Measurements from ENCODE around the gene MATN4. TPM values are rescaled to one million over a fixed set of nuclear protein-coding genes. Genes with fewer than 3 reads are reported as not detected.
A peak's percentile ranks its signal among the peaks of the same experiment; 100 is the strongest.
"Not testable (repeated sequence)": the region's sequence is repeated elsewhere in the genome, so short reads cannot be mapped to it uniquely, and the experiment has no call there.

Gene MATN4
- total and polyA plus RNA-seq, 7 donors: not detected

DNA sequence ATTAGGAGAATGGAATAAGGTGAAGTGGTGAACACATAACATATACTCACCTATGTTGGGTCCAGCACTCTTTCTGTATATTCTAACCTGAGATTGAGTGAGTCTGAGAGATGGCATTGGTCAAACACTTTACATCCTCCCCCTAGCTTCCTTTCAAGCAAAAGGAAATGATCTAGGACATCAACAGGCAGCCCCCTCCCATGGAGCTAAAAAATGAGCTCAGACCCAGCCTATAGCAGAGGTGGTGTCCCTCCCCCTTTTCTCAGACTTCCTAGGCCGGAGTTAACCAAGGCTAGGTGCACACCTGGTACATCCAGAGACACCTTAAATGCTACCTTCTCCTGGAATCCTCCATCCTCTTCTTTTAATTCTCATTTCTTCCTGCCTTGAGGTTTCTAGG, 45.6 kb upstream of the MATN4 start:
- no peak for DNase-seq
- intact Hi-C loops (cut with DNase I): loop anchor here in 1 of 2 donors (10.0 kb wide), 1 partner anchor 441 kb away; the partner anchor contains the start of genes DNTTIP1 and WFDC3
- no peaks in the 10 kb centered on the region for H3K27me3 ChIP-seq (ENCODE audit: insufficient read depth in 3 of 3, low read length in 2 of 3)
- ATAC-seq: no peak
- 79 to 91% (median 85%) methylated on average over 1 of the region's 1 CpG for WGBS, 3 donors
- peaks cover 40% of the 10 kb centered on the region for H3K4me1 ChIP-seq
- no peaks in the 10 kb centered on the region for H3K9me3 ChIP-seq
- H3K36me3 ChIP-seq (ENCODE audit: insufficient read depth in 1 of 2, low read depth in 1 of 2): no peaks in the 10 kb centered on the region
- H3K4me3 ChIP-seq: no peak overlapping the region
- peak overlapping the region; percentile 90 for H3K27ac ChIP-seq
- TF ChIP-seq, protein P1, sequence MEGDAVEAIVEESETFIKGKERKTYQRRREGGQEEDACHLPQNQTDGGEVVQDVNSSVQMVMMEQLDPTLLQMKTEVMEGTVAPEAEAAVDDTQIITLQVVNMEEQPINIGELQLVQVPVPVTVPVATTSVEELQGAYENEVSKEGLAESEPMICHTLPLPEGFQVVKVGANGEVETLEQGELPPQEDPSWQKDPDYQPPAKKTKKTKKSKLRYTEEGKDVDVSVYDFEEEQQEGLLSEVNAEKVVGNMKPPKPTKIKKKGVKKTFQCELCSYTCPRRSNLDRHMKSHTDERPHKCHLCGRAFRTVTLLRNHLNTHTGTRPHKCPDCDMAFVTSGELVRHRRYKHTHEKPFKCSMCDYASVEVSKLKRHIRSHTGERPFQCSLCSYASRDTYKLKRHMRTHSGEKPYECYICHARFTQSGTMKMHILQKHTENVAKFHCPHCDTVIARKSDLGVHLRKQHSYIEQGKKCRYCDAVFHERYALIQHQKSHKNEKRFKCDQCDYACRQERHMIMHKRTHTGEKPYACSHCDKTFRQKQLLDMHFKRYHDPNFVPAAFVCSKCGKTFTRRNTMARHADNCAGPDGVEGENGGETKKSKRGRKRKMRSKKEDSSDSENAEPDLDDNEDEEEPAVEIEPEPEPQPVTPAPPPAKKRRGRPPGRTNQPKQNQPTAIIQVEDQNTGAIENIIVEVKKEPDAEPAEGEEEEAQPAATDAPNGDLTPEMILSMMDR (IDR thresholded peaks at IDR 0.05): no peak

DNA sequence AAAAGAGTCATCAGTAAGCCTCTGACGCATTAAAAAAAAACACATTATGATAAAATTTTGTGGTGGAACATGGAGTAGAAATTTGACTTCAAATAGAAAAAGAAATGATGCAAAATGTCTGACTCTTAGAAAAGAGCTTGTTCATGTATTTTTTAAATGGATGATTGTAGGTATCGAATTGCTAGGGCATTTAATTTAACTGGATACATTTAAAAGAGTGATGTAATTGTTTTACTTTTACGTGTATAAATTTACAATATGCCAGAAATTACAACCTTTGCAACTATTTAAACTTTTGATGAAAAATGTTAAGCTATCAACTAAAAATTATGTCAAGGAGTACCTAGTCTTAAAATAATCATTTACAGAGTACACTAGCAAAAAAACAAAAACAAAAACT, 44.6 kb upstream of the MATN4 start:
- Histone ChIP-seq H3K27ac (no peak overlapping the region), H3K4me1 (peaks cover 35% of the 10 kb centered on the region), H3K27me3 (ENCODE audit: insufficient read depth in 3 of 3, low read length in 2 of 3) (no peaks in the 10 kb centered on the region), H3K9me3 (no peaks in the 10 kb centered on the region), H3K4me3 (no peak overlapping the region), H3K36me3 (ENCODE audit: insufficient read depth in 1 of 2, low read depth in 1 of 2) (no peaks in the 10 kb centered on the region)
- ATAC-seq (no peak), DNase-seq (no peak)
- intact Hi-C loops (cut with DNase I): loop anchor here in 1 of 2 donors (10.0 kb wide), 1 partner anchor 442 kb away; the partner anchor contains the start of genes DNTTIP1 and WFDC3
- 83 to 89% (median 86%) methylated on average over 3 of the region's 3 CpGs for WGBS, 3 donors
- TF ChIP-seq, protein P1 (IDR thresholded peaks at IDR 0.05): no peak

DNA sequence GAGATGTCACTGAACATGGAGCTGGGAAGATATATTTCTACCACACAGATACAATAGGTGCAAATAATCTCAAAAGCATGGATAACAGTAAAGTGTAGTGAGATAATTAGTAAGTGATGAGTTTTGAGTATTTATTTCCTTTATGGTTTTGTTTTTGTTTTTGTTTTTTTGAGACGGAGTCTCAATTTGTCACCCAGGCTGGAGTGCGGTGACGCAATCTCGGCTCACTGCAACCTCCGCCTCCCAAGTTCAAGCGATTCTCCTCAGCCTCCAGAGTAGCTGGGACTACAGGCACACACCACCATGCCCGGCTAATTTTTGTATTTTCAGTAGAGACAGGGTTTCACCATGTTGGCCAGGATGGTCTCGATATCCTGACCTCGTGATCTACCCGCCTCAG, 42.7 kb upstream of the MATN4 start:
- not testable (repeated sequence) for H3K9me3 ChIP-seq; H3K4me3 ChIP-seq; DNase-seq; H3K27ac ChIP-seq; H3K36me3 ChIP-seq (ENCODE audit: insufficient read depth in 1 of 2, low read depth in 1 of 2); ATAC-seq; H3K27me3 ChIP-seq (ENCODE audit: insufficient read depth in 3 of 3, low read length in 2 of 3)
- 93 to 94% (median 94%) methylated on average over 10 of the region's 10 CpGs for WGBS, 3 donors
- intact Hi-C loops (cut with DNase I): loop anchor here in 1 of 2 donors (10.0 kb wide), 1 partner anchor 444 kb away; the partner anchor contains the start of genes DNTTIP1 and WFDC3
- peaks cover 22% of the 10 kb centered on the region for H3K4me1 ChIP-seq

DNA sequence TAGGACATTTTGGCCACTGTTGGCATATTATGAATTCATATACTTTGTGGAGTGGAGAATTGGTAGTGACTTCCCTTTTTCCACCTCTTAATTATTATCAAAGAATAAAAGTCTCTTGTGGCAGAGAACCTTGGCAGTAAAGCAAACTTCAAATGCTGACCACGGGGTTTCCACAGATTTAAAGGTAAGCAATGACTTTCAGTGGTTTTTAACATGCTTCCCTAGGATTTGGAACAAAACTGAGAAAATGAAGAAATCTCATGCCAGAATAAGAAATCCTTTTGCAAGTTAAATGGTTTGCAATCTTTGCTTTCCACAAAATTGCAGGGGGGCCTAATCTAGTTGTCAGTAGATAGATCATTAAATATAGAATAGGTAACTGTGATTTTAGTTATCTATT, 42.1 kb upstream of the MATN4 start:
- TF ChIP-seq, protein P1 (IDR thresholded peaks at IDR 0.05): no peak
- intact Hi-C loops (cut with DNase I): loop anchor here in 1 of 2 donors (10.0 kb wide), 1 partner anchor 445 kb away; the partner anchor contains the start of genes DNTTIP1 and WFDC3
- no peaks in the 10 kb centered on the region for H3K9me3 ChIP-seq
- no peaks in the 10 kb centered on the region for H3K36me3 ChIP-seq (ENCODE audit: insufficient read depth in 1 of 2, low read depth in 1 of 2)
- WGBS, 3 donors: 74 to 83% (median 75%) methylated on average over 1 of the region's 1 CpG
- H3K4me1 ChIP-seq: peaks cover 20% of the 10 kb centered on the region
- no peak overlapping the region for H3K27ac ChIP-seq
- ATAC-seq: no peak
- no peaks in the 10 kb centered on the region for H3K27me3 ChIP-seq (ENCODE audit: insufficient read depth in 3 of 3, low read length in 2 of 3)
- H3K4me3 ChIP-seq: no peak overlapping the region
- DNase-seq: no peak

DNA sequence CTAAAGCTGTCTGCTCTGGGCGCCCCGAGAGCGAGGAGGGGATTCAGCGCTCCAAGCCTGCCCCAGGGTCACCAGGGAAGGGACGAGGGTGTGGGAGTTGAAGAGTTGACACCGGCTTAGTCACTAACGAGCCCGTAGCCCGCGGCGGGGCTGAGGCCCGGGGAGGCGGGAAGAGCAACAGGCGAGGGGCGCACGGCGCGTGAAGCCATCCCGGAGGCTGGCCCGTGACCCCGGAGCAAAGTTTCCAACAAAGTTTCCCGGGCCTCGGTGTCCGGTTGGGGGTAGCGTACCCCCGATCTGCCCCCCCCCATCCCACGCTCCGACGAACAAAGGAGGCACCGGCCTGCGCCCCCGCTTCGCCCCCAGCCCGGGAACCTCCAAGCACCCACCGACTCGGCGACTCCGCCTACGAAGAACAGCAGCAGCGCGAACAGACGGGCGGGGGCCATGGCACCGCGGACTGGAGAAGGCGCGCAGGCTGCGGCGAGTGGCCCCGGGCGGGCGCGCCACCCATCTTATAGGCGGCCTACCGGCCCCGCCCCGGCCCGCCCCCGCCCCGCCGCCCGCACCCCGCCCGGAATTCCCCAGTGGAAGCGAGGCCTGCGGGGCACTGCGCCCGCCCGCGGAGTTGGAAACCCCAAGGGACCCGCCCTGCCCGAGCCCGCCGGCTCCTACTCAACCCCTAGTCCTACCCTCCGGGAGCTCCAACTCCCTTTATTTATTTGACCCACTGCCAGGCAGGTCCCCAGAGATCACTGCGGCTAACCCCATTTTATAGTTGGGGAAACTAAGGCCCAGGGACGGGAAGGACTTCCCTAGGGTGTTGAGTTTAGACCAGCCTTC, 40.1 kb upstream of the MATN4 start, which contains the start of gene SDC4:
SDC4 (minus strand) TSS at position 489 of the 843 bp plus-strand sequence; CDS start at position 449, 40 bp downstream.
- H3K4me1 ChIP-seq: peaks cover 28% of the 10 kb centered on the region
- WGBS, 3 donors: 0 to 2% (median 1%) methylated on average over 45 to 77 of the region's 77 CpGs
- DNase-seq (peak; percentile 79 to 88), ATAC-seq (peak; percentile 62 to 74 (median 68))
- TF ChIP-seq, protein P1 (IDR thresholded peaks at IDR 0.05): no peak
- H3K27ac ChIP-seq: peak within 1 kb of the TSS; percentile 94
- H3K4me3 ChIP-seq: peak within 1 kb of the TSS; percentile 79
- no peaks in the 10 kb centered on the region for H3K9me3 ChIP-seq
- H3K36me3 ChIP-seq (ENCODE audit: insufficient read depth in 1 of 2, low read depth in 1 of 2): no peaks in the 10 kb centered on the region
- intact Hi-C loops (cut with DNase I): loop anchor here (2.0 to 10.0 kb wide), 2 partner anchors 15 to 1143 kb away; partner anchors contain the start of gene SYS1 (in 1 of the 2)
- H3K27me3 ChIP-seq (ENCODE audit: insufficient read depth in 3 of 3, low read length in 2 of 3): no peaks in the 10 kb centered on the region
